Epithelial cell of esophagus (primary cell): Measurements from ENCODE around the gene AMELY.
"Not testable (repeated sequence)": the region's sequence is repeated elsewhere in the genome, so short reads cannot be mapped to it uniquely, and the experiment has no call there.

Experiments
- DNase-seq: peaks from one replicate; pipeline ENCODE4 v3.0.0; 2010; ENCODE audit warnings: low read depth
- H3K4me3 ChIP-seq: 2 replicates; pipeline ENCODE4 v1.5.1; 2011; ENCODE audit warnings: mild to moderate bottlenecking, low read length, control low read depth
- TF ChIP-seq, protein P1 (sequence below): IDR thresholded peaks from 2 replicates; pipeline ENCODE4 v1.5.1; 2011; ENCODE audit warnings: low read depth, mild to moderate bottlenecking, low read length, control low read depth, inconsistent platforms; ENCODE audit not compliant: insufficient read depth; ENCODE audit errors: missing control alignments

AMELY gene

GRCh38 chrY:6928265-6928664 is 16.7 kb upstream of the AMELY start:
- TF ChIP-seq, protein P1, sequence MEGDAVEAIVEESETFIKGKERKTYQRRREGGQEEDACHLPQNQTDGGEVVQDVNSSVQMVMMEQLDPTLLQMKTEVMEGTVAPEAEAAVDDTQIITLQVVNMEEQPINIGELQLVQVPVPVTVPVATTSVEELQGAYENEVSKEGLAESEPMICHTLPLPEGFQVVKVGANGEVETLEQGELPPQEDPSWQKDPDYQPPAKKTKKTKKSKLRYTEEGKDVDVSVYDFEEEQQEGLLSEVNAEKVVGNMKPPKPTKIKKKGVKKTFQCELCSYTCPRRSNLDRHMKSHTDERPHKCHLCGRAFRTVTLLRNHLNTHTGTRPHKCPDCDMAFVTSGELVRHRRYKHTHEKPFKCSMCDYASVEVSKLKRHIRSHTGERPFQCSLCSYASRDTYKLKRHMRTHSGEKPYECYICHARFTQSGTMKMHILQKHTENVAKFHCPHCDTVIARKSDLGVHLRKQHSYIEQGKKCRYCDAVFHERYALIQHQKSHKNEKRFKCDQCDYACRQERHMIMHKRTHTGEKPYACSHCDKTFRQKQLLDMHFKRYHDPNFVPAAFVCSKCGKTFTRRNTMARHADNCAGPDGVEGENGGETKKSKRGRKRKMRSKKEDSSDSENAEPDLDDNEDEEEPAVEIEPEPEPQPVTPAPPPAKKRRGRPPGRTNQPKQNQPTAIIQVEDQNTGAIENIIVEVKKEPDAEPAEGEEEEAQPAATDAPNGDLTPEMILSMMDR, result no peak
- no peak overlapping the region for H3K4me3 ChIP-seq
- no peak for DNase-seq

DNA sequence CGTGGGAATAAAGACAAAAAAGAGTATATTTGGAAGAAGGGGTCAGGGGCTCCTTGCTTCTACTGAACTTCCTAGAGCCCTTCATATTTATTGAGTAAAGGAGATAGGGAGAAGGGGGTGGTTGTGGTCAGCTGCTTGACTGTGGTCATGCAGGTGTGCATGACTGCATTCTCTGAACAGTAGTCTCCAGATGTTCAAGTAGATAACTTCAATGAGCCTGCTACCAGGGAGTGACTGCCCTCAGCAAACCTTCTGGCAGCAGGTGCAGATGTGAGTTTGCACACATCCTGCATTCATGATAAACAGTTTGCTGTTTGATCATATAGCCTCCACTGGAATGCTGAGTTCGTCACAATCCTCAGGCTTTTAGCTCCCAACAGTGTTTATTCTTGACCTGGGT is 9.5 kb upstream of the AMELY start:
- H3K4me3 ChIP-seq, result no peak overlapping the region
- DNase-seq, result no peak
- TF ChIP-seq, protein P1, result no peak

DNA sequence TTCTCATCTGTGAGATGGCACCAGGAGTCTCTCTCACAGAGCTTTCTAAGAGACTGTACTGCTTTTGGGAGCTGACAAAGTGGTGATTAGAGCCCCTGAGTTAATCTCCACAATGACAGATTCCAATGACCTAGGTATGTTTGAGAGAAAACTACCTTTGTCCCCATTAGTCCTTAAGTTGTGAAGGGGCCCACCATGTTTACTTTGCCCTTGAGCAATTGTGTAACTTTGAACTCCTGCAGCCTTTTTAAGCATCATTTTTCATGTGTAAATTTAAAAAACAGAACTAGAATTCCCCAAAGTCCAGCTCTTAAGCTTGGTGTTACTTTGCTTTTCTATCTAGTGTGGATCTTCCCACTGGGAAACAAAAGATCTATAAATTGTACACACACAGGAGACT is 1.8 kb upstream of the AMELY start:
- no peak for DNase-seq
- no peak overlapping the region for H3K4me3 ChIP-seq
- TF ChIP-seq, protein P1, result no peak

DNA sequence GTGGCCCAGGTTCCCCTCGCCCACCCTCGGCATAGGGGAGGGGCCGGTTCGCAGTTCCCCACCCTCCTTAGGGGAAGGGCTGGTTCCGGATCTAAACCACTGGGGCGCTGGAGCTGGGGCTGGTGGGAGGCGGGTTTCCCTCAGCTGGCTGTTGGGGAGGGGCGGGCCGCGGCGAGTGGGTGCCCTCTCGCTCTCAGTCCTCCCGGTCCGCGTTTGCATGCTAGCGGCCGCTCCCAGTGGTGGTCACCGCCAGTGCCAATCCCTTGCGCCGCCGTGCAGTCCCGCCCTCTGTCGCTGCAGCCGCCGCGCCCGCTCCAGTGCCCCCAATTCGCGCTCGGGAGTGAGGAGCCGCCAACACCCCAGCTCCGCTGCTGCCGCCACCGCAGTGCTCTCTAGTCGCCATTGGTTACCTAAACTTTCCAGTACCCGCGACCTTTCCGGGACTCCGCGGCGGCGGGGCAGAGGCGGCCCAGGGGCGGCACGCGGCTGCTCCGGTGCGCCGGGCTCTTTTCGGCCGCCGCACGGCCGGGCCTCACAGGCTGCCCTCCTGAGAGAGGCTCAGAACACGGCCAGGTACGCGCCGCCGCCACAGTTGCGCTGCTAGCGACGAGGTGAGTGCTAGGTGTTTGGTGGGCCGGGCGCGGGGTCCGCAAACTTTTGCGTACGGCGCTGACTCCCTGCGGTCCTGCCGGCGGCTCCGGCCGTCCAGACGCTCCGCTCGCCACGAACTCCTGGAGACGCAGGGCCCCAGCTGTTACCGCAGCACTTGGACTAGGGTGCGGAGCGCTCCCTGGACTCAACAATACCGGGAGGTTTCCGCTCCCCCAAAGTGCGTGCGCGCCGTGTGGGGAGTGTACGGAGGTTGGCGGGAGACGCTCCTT is 940 bp downstream of the AMELY start, which contains the start of gene TBL1Y:
Gene TBL1Y (plus strand): TSS at position 326 of the 881 bp plus-strand sequence. CDS start 114,388 bp downstream, outside the sequence.
- DNase-seq, result peak; percentile 23
- peak within 1 kb of the TSS; percentile 57 for H3K4me3 ChIP-seq
- TF ChIP-seq, protein P1, result no peak

DNA sequence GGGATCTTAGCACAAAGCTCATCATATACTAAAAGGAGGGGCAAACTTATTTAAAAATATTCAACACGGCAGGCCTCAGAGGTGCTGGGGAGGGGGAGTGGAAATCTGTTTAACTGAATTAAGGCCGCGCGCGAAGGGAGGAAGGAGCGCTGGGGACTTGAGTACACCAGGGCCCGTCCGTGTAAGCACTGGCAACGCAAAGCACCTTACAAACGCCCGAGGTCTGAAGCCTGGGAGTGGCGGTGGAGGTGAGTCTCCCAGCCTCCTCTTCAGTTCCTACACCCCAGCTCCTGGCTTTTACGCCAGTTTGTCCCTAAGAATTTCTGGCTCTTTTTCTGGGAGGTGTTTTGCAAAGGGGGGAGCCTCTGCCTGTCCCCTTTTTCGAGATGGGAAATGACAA is 1.7 kb downstream of the AMELY start:
- TF ChIP-seq, protein P1, result no peak
- H3K4me3 ChIP-seq, result peak overlapping the region; percentile 57
- peak; percentile 40 for DNase-seq

GRCh38 chrY:6909118-6909521 is 2.4 kb downstream of the AMELY start:
- peak overlapping the region; percentile 13 for H3K4me3 ChIP-seq
- DNase-seq, result peak; percentile 24
- TF ChIP-seq, protein P1, result no peak

GRCh38 chrY:6908021-6908420 is 3.5 kb downstream of the AMELY start:
- not testable (repeated sequence) for DNase-seq, H3K4me3 ChIP-seq
